ENCODE results near the gene P2RY14. TPM values are rescaled to one million over a fixed set of nuclear protein-coding genes. Genes with fewer than 3 reads are reported as not detected.

Gene P2RY14
- total and polyA plus RNA-seq, 10 of the 15 experiments (the other 5 are each of a cell fraction or from before 2014, with no cell fraction given) = 0.06 to 0.37 (median 0.28) TPM; not detected in 7

DNA sequence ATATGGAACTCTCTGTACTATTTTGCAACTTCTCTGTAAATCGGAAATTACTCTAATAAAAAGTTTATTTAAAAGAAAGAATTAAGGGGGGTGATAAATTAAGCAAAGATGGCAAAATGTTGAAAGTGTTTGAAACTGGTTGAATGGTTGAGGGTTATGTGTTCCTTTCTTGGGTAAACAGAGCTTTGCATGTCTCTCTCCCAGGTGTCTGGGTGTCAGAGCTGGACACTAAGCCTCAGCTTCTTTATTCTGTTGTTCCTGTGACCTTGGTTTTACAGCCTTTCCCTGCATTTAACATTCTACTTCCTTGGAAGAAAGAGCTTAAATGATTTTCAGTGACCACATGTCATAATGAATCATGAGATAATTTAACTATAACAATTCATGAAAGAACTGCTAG, 82.5 kb downstream of the P2RY14 start:
- no peaks in the 10 kb centered on the region for H3K36me3 ChIP-seq (ENCODE audit: control insufficient read depth in 2 of 2, insufficient read depth in 2 of 2, low read length in 1 of 2)
- H3K4me3 ChIP-seq = no peak overlapping the region
- no peaks in the 10 kb centered on the region for H4K20me1 ChIP-seq (ENCODE audit: control insufficient read depth, insufficient read depth)
- no peak overlapping the region for H3K4me2 ChIP-seq (ENCODE audit: control insufficient read depth, insufficient read depth)
- WGBS (ENCODE audit: insufficient coverage, insufficient replicate concordance, low lambda C conversion rate, missing lambda C conversion rate) = 59% methylated on average over 1 of the region's 1 CpG
- H3K27me3 ChIP-seq (replicated peaks in 1 of 2; ENCODE audit: control insufficient read depth in 2 of 2, insufficient read depth in 2 of 2, low read length in 1 of 2) = no peaks in the 10 kb centered on the region; a peak in 1 of 4 replicates
- H3K27ac ChIP-seq (ENCODE audit: control insufficient read depth, insufficient read depth) = no peak overlapping the region
- H3K9me3 ChIP-seq (replicated peaks; ENCODE audit: control insufficient read depth, insufficient read depth, low read length) = no peaks in the 10 kb centered on the region
- TF ChIP-seq KDM1A (IDR thresholded peaks at IDR 0.05; ENCODE audit: borderline replicate concordance) = no peak
- no peak for TF ChIP-seq ZNF384 (IDR thresholded peaks at IDR 0.05; ENCODE audit: borderline replicate concordance, low read depth, low read length)
- TF ChIP-seq TCF12 (IDR thresholded peaks at IDR 0.05; ENCODE audit: low read depth, low read length) = no peak
- no peak for TF ChIP-seq SMAD1 (IDR thresholded peaks at IDR 0.05; ENCODE audit: low read depth, partially characterized antibody)
- TF ChIP-seq, protein P1, sequence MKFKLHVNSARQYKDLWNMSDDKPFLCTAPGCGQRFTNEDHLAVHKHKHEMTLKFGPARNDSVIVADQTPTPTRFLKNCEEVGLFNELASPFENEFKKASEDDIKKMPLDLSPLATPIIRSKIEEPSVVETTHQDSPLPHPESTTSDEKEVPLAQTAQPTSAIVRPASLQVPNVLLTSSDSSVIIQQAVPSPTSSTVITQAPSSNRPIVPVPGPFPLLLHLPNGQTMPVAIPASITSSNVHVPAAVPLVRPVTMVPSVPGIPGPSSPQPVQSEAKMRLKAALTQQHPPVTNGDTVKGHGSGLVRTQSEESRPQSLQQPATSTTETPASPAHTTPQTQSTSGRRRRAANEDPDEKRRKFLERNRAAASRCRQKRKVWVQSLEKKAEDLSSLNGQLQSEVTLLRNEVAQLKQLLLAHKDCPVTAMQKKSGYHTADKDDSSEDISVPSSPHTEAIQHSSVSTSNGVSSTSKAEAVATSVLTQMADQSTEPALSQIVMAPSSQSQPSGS (IDR thresholded peaks at IDR 0.05; ENCODE audit: low read length) = no peak
- TF ChIP-seq PAX8 (IDR thresholded peaks at IDR 0.05) = no peak
- TF ChIP-seq, protein P2, sequence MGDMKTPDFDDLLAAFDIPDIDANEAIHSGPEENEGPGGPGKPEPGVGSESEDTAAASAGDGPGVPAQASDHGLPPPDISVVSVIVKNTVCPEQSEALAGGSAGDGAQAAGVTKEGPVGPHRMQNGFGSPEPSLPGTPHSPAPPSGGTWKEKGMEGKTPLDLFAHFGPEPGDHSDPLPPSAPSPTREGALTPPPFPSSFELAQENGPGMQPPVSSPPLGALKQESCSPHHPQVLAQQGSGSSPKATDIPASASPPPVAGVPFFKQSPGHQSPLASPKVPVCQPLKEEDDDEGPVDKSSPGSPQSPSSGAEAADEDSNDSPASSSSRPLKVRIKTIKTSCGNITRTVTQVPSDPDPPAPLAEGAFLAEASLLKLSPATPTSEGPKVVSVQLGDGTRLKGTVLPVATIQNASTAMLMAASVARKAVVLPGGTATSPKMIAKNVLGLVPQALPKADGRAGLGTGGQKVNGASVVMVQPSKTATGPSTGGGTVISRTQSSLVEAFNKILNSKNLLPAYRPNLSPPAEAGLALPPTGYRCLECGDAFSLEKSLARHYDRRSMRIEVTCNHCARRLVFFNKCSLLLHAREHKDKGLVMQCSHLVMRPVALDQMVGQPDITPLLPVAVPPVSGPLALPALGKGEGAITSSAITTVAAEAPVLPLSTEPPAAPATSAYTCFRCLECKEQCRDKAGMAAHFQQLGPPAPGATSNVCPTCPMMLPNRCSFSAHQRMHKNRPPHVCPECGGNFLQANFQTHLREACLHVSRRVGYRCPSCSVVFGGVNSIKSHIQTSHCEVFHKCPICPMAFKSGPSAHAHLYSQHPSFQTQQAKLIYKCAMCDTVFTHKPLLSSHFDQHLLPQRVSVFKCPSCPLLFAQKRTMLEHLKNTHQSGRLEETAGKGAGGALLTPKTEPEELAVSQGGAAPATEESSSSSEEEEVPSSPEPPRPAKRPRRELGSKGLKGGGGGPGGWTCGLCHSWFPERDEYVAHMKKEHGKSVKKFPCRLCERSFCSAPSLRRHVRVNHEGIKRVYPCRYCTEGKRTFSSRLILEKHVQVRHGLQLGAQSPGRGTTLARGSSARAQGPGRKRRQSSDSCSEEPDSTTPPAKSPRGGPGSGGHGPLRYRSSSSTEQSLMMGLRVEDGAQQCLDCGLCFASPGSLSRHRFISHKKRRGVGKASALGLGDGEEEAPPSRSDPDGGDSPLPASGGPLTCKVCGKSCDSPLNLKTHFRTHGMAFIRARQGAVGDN (IDR thresholded peaks at IDR 0.05) = no peak
- TF ChIP-seq, protein P3, sequence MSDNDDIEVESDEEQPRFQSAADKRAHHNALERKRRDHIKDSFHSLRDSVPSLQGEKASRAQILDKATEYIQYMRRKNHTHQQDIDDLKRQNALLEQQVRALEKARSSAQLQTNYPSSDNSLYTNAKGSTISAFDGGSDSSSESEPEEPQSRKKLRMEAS (IDR thresholded peaks at IDR 0.05; ENCODE audit: low read depth, low read length) = no peak
- TF ChIP-seq BMI1 (IDR thresholded peaks at IDR 0.05; ENCODE audit: borderline replicate concordance) = no peak
- TF ChIP-seq NFXL1 (IDR thresholded peaks at IDR 0.05; ENCODE audit: borderline replicate concordance) = no peak
- ChIA-PET POLR2A (no interaction called here), SMC1A (ENCODE audit: uncharacterized antibody, unreplicated experiment) (interaction anchor here (1.4 to 1.5 kb wide), 2 partner anchors 11 to 12 kb away, joined by 3 to 5 read pairs; no protein-coding TSS in a partner anchor), RAD21 (ENCODE audit: unreplicated experiment) (no interaction called here), CTCF (interaction anchor here (0.6 to 1.2 kb wide), 2 partner anchors 27 to 32 kb away, joined by 3 to 4 read pairs; no protein-coding TSS in a partner anchor)
- ATAC-seq = no peak
- no peak for FAIRE-seq
- BruUV-seq (replicated peaks) = no TSS peak
- H3K9ac ChIP-seq (ENCODE audit: control insufficient read depth, insufficient read depth, low read length) = no peak overlapping the region
- H3K4me1 ChIP-seq (ENCODE audit: control insufficient read depth, insufficient read depth, low read length) = no peaks in the 10 kb centered on the region
- no peaks in the 10 kb centered on the region for H3K79me2 ChIP-seq (ENCODE audit: control insufficient read depth, insufficient read depth, low read length)
- intact Hi-C loops (cut with micrococcal nuclease; ENCODE audit: unreplicated experiment) = no loop called here
- no peak overlapping the region for H2AFZ ChIP-seq (ENCODE audit: control insufficient read depth, low read depth, low read length)
- no peak for DNase-seq (ENCODE audit: low read depth, low spot score)
- in situ Hi-C loops (cut with MboI) = no loop called here

Data from GM12878 (cell line).